H4 (cell line): Measurements from ENCODE around the gene ALDH5A1. TPM values are rescaled to one million over a fixed set of nuclear protein-coding genes. Genes with fewer than 3 reads are reported as not detected.
A peak's percentile ranks its signal among the peaks of the same experiment; 100 is the strongest.

ENCODE experiments used
- DNase-seq: peaks from one replicate; pipeline ENCODE4 v3.0.0-alpha.2; 2015; ENCODE audit warnings: low spot score
- total RNA-seq: library from RNA; depleted of rRNA; stranded (reverse); fragments of >200 nt; shearing (Covaris generic); gene quantifications from 2 replicates; pipeline ENCODE4 v1.2.3, GENCODE V29; 2014

ALDH5A1 gene
- total RNA-seq, 1 experiment from 2014 or later = 1.7 TPM

- peak; percentile 31 for DNase-seq
Measured at GRCh38 chr6:24524805-24525204, 30.0 kb downstream of the ALDH5A1 start.

DNA sequence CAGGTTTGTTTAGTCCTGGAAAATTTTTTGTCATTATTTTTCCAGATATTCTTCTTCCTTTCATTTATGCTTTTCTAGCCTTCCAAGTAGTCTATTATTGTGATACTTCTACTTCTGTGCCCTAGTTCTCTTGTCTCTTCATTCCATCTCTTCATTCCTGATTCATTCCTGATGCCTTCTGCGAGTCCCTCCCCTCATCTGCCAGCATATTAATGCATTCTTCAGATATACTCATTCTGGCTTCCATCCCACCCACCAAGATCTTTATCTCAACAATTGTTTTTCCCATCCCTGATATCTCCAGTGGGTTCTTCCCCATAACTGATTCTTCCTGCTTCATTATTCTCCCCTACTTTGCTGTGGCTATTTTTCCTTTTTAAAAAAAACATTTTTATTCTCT is 35.2 kb downstream of the ALDH5A1 start:
- no peak for DNase-seq

- no peak for DNase-seq
Measured at GRCh38 chr6:24534329-24534728, 39.6 kb downstream of the ALDH5A1 start.

- DNase-seq = no peak
Measured at GRCh38 chr6:24535210-24535609, 40.4 kb downstream of the ALDH5A1 start.

GRCh38 chr6:24536466-24536865 is 41.7 kb downstream of the ALDH5A1 start:
- DNase-seq = no peak

- no peak for DNase-seq
Measured at GRCh38 chr6:24537082-24537699, 42.4 kb downstream of the ALDH5A1 start.

- no peak for DNase-seq
Measured at GRCh38 chr6:24537771-24538385, 43.1 kb downstream of the ALDH5A1 start.

- no peak for DNase-seq
Measured at GRCh38 chr6:24539416-24539815, 44.6 kb downstream of the ALDH5A1 start.

DNA sequence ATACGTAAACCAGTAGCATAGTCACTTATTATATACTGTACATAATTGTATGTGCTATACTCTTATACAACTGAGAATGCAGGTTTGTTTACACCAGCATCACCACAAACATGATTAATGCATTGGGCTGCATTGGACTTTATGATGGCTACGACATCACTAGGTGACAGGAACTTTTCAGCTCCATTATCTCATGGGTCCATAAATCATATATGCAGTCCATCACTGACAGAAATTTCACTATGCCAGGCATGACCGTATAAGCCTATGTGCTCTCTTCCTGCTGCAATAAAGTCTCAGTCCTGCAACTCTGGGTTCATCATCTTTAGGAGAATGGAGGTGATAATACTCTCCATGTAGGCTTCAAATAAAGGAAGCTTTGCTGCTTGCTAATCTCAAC is 45.4 kb downstream of the ALDH5A1 start:
- no peak for DNase-seq

DNA sequence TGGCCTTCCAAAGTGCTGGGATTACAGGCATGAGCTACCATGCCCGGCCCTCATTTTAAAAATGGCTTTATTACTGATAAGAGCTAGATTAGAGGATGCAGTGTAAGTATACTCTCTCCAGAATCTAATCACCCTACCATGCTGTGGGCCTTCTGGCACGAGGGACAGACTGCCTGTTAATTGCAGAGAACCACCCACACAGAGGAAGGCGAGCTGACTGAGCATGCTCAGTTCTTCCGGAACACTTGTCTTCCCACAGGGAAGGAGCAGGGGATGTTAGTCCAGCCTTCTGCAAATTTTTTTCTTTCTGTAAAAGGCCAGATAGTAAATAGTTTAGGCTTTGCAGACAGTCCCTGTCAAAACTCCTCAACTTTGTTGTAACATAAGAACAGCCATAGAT is 48.9 kb downstream of the ALDH5A1 start:
- DNase-seq = no peak

- DNase-seq = no peak
Measured at GRCh38 chr6:24545183-24545582, 50.4 kb downstream of the ALDH5A1 start.

DNA sequence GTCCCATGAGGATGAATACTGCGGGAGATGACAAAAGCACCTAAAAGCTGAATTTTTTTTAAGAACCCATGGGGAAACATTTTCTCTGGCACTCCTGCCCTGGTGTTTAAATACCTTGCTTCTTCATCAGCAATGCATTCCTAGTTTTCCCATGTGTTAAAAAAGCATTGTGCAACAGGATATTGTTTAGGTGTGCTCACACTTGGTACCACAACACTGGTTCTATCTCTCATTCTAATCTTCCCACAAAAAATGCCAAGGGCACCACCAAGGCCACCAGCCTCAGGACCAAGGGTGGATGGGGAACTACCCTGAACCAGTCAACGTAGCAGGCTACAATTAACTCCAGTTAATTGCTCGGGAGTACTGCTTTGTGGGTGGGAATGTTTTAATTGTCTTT is 50.9 kb downstream of the ALDH5A1 start:
- DNase-seq = no peak

- DNase-seq = no peak
Measured at GRCh38 chr6:24546439-24546838, 51.7 kb downstream of the ALDH5A1 start.

DNA sequence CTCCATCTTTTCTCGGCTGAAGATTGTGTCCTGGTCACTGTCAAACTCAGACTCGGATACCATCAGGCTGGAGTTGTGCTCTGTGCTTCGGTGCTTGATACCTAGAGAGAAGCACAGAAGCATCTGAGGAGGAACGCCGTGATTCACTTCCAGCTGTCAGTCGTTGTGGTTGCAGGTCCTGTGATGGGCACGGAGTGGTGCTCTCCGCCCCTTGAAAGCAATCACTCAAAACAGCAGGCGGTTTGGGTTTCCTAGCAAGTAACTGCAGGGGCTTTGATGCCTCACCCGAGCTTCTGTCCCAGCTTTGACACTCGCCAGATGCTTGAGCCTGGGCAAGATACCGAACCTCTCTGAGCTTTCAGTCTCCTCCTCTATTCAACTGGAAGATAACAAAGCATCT is 52.5 kb downstream of the ALDH5A1 start:
- no peak for DNase-seq

GRCh38 chr6:24549158-24549557 is 54.4 kb downstream of the ALDH5A1 start:
- DNase-seq = no peak

- DNase-seq = no peak
Measured at GRCh38 chr6:24549674-24550353, 55.0 kb downstream of the ALDH5A1 start.

- no peak for DNase-seq
Measured at GRCh38 chr6:24551139-24551538, 56.4 kb downstream of the ALDH5A1 start.

- no peak for DNase-seq
Measured at GRCh38 chr6:24554474-24554873, 59.7 kb downstream of the ALDH5A1 start.

DNA sequence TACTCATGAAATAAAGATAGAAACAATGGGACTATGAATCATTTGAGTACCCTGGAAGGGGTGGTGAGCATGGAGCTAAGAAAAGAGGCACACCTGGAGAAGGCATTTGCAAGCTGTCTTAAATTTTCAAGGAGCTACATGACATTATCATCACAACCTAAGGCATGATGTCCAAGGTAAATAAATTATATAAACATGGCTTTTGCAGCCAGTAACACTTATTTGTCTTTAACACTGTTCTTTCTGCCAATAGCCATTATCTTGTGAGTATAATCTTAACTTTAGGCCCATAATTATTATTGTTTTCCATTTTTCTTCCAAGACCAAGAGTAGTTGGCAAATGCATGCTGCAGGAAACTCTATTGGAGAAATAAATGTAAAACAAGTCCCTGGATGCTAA is 63.7 kb downstream of the ALDH5A1 start:
- DNase-seq = no peak

GRCh38 chr6:24564081-24564480 is 69.3 kb downstream of the ALDH5A1 start:
- no peak for DNase-seq

DNA sequence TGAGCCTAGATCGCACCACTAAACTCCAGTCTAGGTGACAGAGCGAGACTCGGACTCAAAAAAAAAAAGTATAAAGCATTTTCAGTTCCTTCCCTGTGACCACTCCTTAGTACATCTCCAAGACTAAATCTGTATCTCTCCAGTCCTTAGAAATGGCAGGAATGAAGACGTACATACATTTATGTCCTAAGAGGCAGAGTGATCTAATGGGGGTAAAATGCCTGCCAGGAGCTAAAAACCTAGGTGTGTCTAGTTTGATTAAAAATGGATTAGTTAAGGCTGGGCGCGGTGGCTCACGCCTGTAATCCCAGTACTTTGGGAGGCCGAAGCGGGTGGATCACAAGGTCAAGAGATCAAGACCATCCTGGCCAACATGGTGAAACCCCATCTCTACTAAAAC is 70.4 kb downstream of the ALDH5A1 start:
- no peak for DNase-seq

- no peak for DNase-seq
Measured at GRCh38 chr6:24566020-24566767, 71.4 kb downstream of the ALDH5A1 start.

GRCh38 chr6:24568683-24569082 is 73.9 kb downstream of the ALDH5A1 start:
- DNase-seq = no peak
